DOHH2 (cell line): ENCODE data around the gene BARX1.

ENCODE experiments used
- H3F3A ChIP-seq: fragments of 200-600 bp; sonication (generic), shearing (Covaris generic); 2 replicates; pipeline ENCODE4 v1.6.0; 2016; ENCODE audit warnings: antibody characterized with exemption, mild to moderate bottlenecking; ENCODE audit not compliant: control insufficient read depth, insufficient read depth
- H3K27ac ChIP-seq: fragments of 200-600 bp; sonication (generic); 2 replicates; pipeline ENCODE4 v1.5.1; 2014; ENCODE audit warnings: low read depth, mild to moderate bottlenecking, low read length, moderate library complexity
- H3K27me3 ChIP-seq: fragments of 200-600 bp; sonication (generic); 2 replicates; pipeline ENCODE4 v1.6.1; 2014; ENCODE audit warnings: mild to moderate bottlenecking, low read length, mixed read lengths; ENCODE audit not compliant: control insufficient read depth
- H3K36me3 ChIP-seq: fragments of 200-600 bp; sonication (generic); 2 replicates; pipeline ENCODE4 v1.6.1; 2014; ENCODE audit warnings: mild to moderate bottlenecking, low read length, moderate library complexity, mixed read lengths; ENCODE audit not compliant: control insufficient read depth
- H3K4me1 ChIP-seq: fragments of 200-600 bp; sonication (generic); 2 replicates; pipeline ENCODE4 v1.6.1; 2014; ENCODE audit warnings: mild to moderate bottlenecking, low read length, mixed read lengths; ENCODE audit not compliant: control insufficient read depth
- H3K4me2 ChIP-seq: fragments of 200-600 bp; sonication (generic); 2 replicates; pipeline ENCODE4 v1.6.0; 2014; ENCODE audit warnings: mild to moderate bottlenecking, low read length, moderate library complexity
- H3K4me3 ChIP-seq: fragments of 200-600 bp; sonication (generic); 2 replicates; pipeline ENCODE4 v1.5.1; 2014; ENCODE audit warnings: mild to moderate bottlenecking, low read length, mixed read lengths
- H3K79me2 ChIP-seq: fragments of 200-600 bp; sonication (generic); 2 replicates; pipeline ENCODE4 v1.6.1; 2014; ENCODE audit warnings: mild to moderate bottlenecking, low read length, mixed read lengths; ENCODE audit not compliant: control insufficient read depth
- H3K9me2 ChIP-seq: fragments of 200-600 bp; sonication (generic); replicated peaks from 2 replicates; pipeline ENCODE4 v1.6.1; 2014; ENCODE audit warnings: mild to moderate bottlenecking, low read length, mixed read lengths; ENCODE audit not compliant: control insufficient read depth
- H3K9me3 ChIP-seq: fragments of 200-600 bp; sonication (generic); 2 replicates; pipeline ENCODE4 v1.6.1; 2014; ENCODE audit warnings: antibody characterized with exemption, low read length, mixed read lengths; ENCODE audit not compliant: control insufficient read depth, insufficient read depth
- H4K20me1 ChIP-seq: fragments of 200-600 bp; sonication (generic); 2 replicates; pipeline ENCODE4 v1.6.0; 2014; ENCODE audit warnings: low read depth, mild to moderate bottlenecking, antibody characterized with exemption, low read length, moderate library complexity; ENCODE audit not compliant: control insufficient read depth, insufficient read depth
- CTCF ChIP-seq: fragments of 200-600 bp; sonication (generic); IDR thresholded peaks from one replicate; pipeline ENCODE4 v1.5.1; 2014; ENCODE audit warnings: antibody characterized with exemption, mild to moderate bottlenecking, low read depth, low read length; ENCODE audit not compliant: poor library complexity, severe bottlenecking
- EZH2phosphoT487 ChIP-seq: fragments of 200-600 bp; sonication (generic); IDR thresholded peaks from 2 replicates; pipeline ENCODE4 v1.6.1; 2017; ENCODE audit warnings: borderline replicate concordance, mild to moderate bottlenecking, antibody characterized with exemption, low read length, moderate library complexity, mixed read lengths

Gene BARX1

GRCh38 chr9:93959739-93960154 is 4.6 kb upstream of the BARX1 start:
- peak overlapping the region; percentile 65; the same call in 1 of the 2 replicates for H3K4me2 ChIP-seq
- H3K79me2 ChIP-seq, result no peaks in the 10 kb centered on the region
- peaks cover 54% of the 10 kb centered on the region for H3K27me3 ChIP-seq
- H3K9me3 ChIP-seq, result no peaks in the 10 kb centered on the region
- no peaks in the 10 kb centered on the region for H3F3A ChIP-seq
- no peaks in the 10 kb centered on the region for H3K36me3 ChIP-seq
- TF ChIP-seq EZH2phosphoT487 (no peak), CTCF (no peak)
- H4K20me1 ChIP-seq, result no peaks in the 10 kb centered on the region
- H3K4me3 ChIP-seq, result no peak overlapping the region
- H3K4me1 ChIP-seq, result peaks cover 15% of the 10 kb centered on the region
- H3K27ac ChIP-seq, result no peak overlapping the region
- H3K9me2 ChIP-seq, result no peaks in the 10 kb centered on the region

GRCh38 chr9:93958819-93959682 is 3.9 kb upstream of the BARX1 start:
- Histone ChIP-seq H3K4me3 (peak overlapping the region; percentile 54), H3K27me3 (peaks cover 54% of the 10 kb centered on the region), H3K79me2 (no peaks in the 10 kb centered on the region), H3K9me2 (no peaks in the 10 kb centered on the region), H4K20me1 (no peaks in the 10 kb centered on the region), H3K4me1 (peaks cover 15% of the 10 kb centered on the region), H3F3A (no peaks in the 10 kb centered on the region), H3K36me3 (no peaks in the 10 kb centered on the region), H3K9me3 (no peaks in the 10 kb centered on the region), H3K4me2 (peak overlapping the region; percentile 65), H3K27ac (no peak overlapping the region)
- no peak for TF ChIP-seq EZH2phosphoT487
- no peak for TF ChIP-seq CTCF

GRCh38 chr9:93958121-93958818 is 3.1 kb upstream of the BARX1 start:
- Histone ChIP-seq H3K79me2 (no peaks in the 10 kb centered on the region), H3K36me3 (no peaks in the 10 kb centered on the region), H3K4me2 (peak overlapping the region; percentile 65), H3K9me2 (no peaks in the 10 kb centered on the region), H3K4me3 (peak overlapping the region; percentile 54), H3K27me3 (peaks cover 59% of the 10 kb centered on the region), H4K20me1 (no peaks in the 10 kb centered on the region), H3K4me1 (peaks cover 15% of the 10 kb centered on the region), H3K27ac (no peak overlapping the region), H3F3A (no peaks in the 10 kb centered on the region), H3K9me3 (no peaks in the 10 kb centered on the region)
- TF ChIP-seq CTCF, result no peak
- TF ChIP-seq EZH2phosphoT487, result peak; percentile 54; the same call in 1 of the 2 replicates
